Keratinocyte (primary cell): Measurements from ENCODE around the gene SH3RF2. TPM values are rescaled to one million over a fixed set of nuclear protein-coding genes. Genes with fewer than 3 reads are reported as not detected.
"Not testable (repeated sequence)": the region's sequence is repeated elsewhere in the genome, so short reads cannot be mapped to it uniquely, and the experiment has no call there.

Experiments
- DNase-seq: peaks from one replicate; pipeline ENCODE4 v3.0.0-alpha.2; 2011; ENCODE audit warnings: low read depth, missing footprints, low spot score
- FAIRE-seq: peaks from 2 replicates; lab custom pipeline; 2011; peaks lifted over from hg19 to GRCh38; lab: Jason Lieb, UNC
- H2AFZ ChIP-seq: 2 replicates; pipeline ENCODE4 v1.6.0; 2012; ENCODE audit warnings: low read length, control low read depth, inconsistent platforms; ENCODE audit not compliant: control insufficient read depth
- H3K27ac ChIP-seq: 2 replicates; pipeline ENCODE4 v1.5.1; 2011; ENCODE audit warnings: low read length; ENCODE audit not compliant: control insufficient read depth, insufficient read depth
- H3K27me3 ChIP-seq: 3 replicates; pipeline ENCODE4 v1.6.0; 2011; ENCODE audit warnings: low read length; ENCODE audit not compliant: control insufficient read depth, insufficient read depth; ENCODE audit errors: extremely low read depth
- H3K36me3 ChIP-seq, 2 experiments: 2 replicates in 1 of 2; 3 replicates in 1 of 2; pipeline ENCODE4 v1.5.1; 2011; ENCODE audit warnings: low read length in 2 of 2, mild to moderate bottlenecking in 1 of 2; ENCODE audit not compliant: control insufficient read depth in 2 of 2, insufficient read depth in 2 of 2; ENCODE audit errors: extremely low read depth in 1 of 2
- H3K4me1 ChIP-seq: 3 replicates; pipeline ENCODE4 v1.5.1; 2011; ENCODE audit warnings: low read length; ENCODE audit not compliant: control insufficient read depth, insufficient read depth; ENCODE audit errors: extremely low read depth
- H3K4me2 ChIP-seq: 3 replicates; pipeline ENCODE4 v1.6.0; 2011; ENCODE audit warnings: low read depth, low read length; ENCODE audit not compliant: control insufficient read depth, insufficient read depth; ENCODE audit errors: extremely low read depth
- H3K4me3 ChIP-seq, 3 experiments: fragments of 200-600 bp in 1 of 3; sonication (generic) in 1 of 3; 2 replicates in 2 of 3; 3 replicates in 1 of 3; pipeline ENCODE4 v1.5.1; 2011 to 2016; ENCODE audit warnings: low read length in 3 of 3, mild to moderate bottlenecking in 3 of 3, control low read depth in 2 of 3, inconsistent platforms in 1 of 3, low read depth in 1 of 3, mixed read lengths in 1 of 3, mixed run types in 1 of 3, moderate library complexity in 1 of 3; ENCODE audit not compliant: control insufficient read depth in 2 of 3, insufficient read depth in 2 of 3; ENCODE audit errors: extremely low read depth in 1 of 3
- H3K79me2 ChIP-seq: 2 replicates; pipeline ENCODE4 v1.6.0; 2012; ENCODE audit warnings: low read length; ENCODE audit not compliant: control insufficient read depth, insufficient read depth
- H3K9ac ChIP-seq: 3 replicates; pipeline ENCODE4 v1.6.0; 2011; ENCODE audit warnings: low read length; ENCODE audit not compliant: control insufficient read depth, insufficient read depth; ENCODE audit errors: extremely low read depth
- H3K9me1 ChIP-seq: 3 replicates; pipeline ENCODE4 v1.6.0; 2011; ENCODE audit warnings: low read length; ENCODE audit not compliant: control insufficient read depth, insufficient read depth; ENCODE audit errors: extremely low read depth
- H3K9me3 ChIP-seq: 2 replicates; pipeline ENCODE4 v1.5.1; 2012; ENCODE audit warnings: low read depth, low read length; ENCODE audit not compliant: control insufficient read depth
- H4K20me1 ChIP-seq: 3 replicates; pipeline ENCODE4 v1.6.0; 2011; ENCODE audit warnings: low read length; ENCODE audit not compliant: control insufficient read depth, insufficient read depth; ENCODE audit errors: extremely low read depth
- CTCF ChIP-seq, 3 experiments: IDR thresholded peaks in 1 of 3; conservative IDR thresholded peaks in 1 of 3; optimal IDR thresholded peaks in 1 of 3; 2 replicates in 2 of 3; 3 replicates in 1 of 3; pipeline versions ENCODE3 to v1.5.1; 2011; ENCODE audit warnings: low read length in 3 of 3, mild to moderate bottlenecking in 3 of 3, moderate library complexity in 2 of 3, control low read depth in 1 of 3, inconsistent platforms in 1 of 3; ENCODE audit not compliant: insufficient read depth in 2 of 3; ENCODE audit errors: extremely low read depth in 1 of 3
- EZH2 ChIP-seq: IDR thresholded peaks from one replicate; pipeline ENCODE4 v1.6.1; 2012; ENCODE audit warnings: inconsistent platforms, mild to moderate bottlenecking, low read length, moderate library complexity
- dilution Hi-C: fragments of 300-500 bp; cut with MboI; formaldehyde crosslinking; loops from one replicate; pipeline ENCODE4 v1.7.0; 2020; ENCODE audit warnings: low sequenced_read_pairs; ENCODE audit not compliant: extremely low pct_ligation_motif_present
- polyA plus RNA-seq, 5 experiments: library from polyadenylated mRNA; depleted of rRNA in 3 of 5; stranded (reverse) in 3 of 5; stranded (forward) in 1 of 5; unstranded in 1 of 5; fragments of >200 nt; gene quantifications; 1 replicate in 1 of 5; 2 replicates in 3 of 5; 3 replicates in 1 of 5; pipeline versions ENCODE4 v1.2.1 to v1.2.3, GENCODE V29; 2011 to 2012; ENCODE audit warnings: missing spikeins in 2 of 5, low read depth in 1 of 5, low replicate concordance in 1 of 5

SH3RF2 gene
- polyA plus RNA-seq, 1 donor (not counting 4 experiments of a cell fraction or from before 2014, with no cell fraction given) = 43.7 TPM

- TF ChIP-seq EZH2 (no peak), CTCF (optimal IDR thresholded peaks at IDR 0.05 in 1 of 3, IDR thresholded peaks at IDR 0.05 in 1 of 3, conservative IDR thresholded peaks at IDR 0.05 in 1 of 3; ENCODE audit: extremely low read depth in 1 of 3, insufficient read depth in 2 of 3, low read length in 3 of 3) (no peak)
- FAIRE-seq = no peak
- no peak overlapping the region for H3K27ac ChIP-seq
- no peak overlapping the region for H3K9ac ChIP-seq
- H3K79me2 ChIP-seq = peaks cover 14% of the 10 kb centered on the region
- no peak for DNase-seq
- H3K9me1 ChIP-seq = peaks cover 5% of the 10 kb centered on the region
- dilution Hi-C loops = no loop called here
- H4K20me1 ChIP-seq = no peaks in the 10 kb centered on the region
- no peak overlapping the region for H2AFZ ChIP-seq
- H3K36me3 ChIP-seq = peaks cover 20 to 26% of the 10 kb centered on the region in 2 experiments
- H3K4me3 ChIP-seq = no peak overlapping the region
- H3K4me1 ChIP-seq = no peaks in the 10 kb centered on the region
- H3K27me3 ChIP-seq = no peaks in the 10 kb centered on the region
- no peak overlapping the region for H3K4me2 ChIP-seq
- no peaks in the 10 kb centered on the region for H3K9me3 ChIP-seq
Observed at GRCh38 chr5:146007989-146008388, 71.6 kb downstream of the SH3RF2 start.

- dilution Hi-C loops = no loop called here
- Histone ChIP-seq H3K9me1 (peaks cover 2% of the 10 kb centered on the region), H3K9me3 (no peaks in the 10 kb centered on the region), H3K36me3 (peaks cover 25 to 33% of the 10 kb centered on the region in 2 experiments), H3K27ac (no peak overlapping the region), H4K20me1 (no peaks in the 10 kb centered on the region), H3K79me2 (peaks cover 18% of the 10 kb centered on the region), H3K4me2 (no peak overlapping the region), H3K4me1 (no peaks in the 10 kb centered on the region), H3K4me3 (no peak overlapping the region), H3K27me3 (no peaks in the 10 kb centered on the region), H3K9ac (no peak overlapping the region), H2AFZ (no peak overlapping the region)
- FAIRE-seq (no peak), DNase-seq (no peak)
- no peak for TF ChIP-seq CTCF (optimal IDR thresholded peaks at IDR 0.05 in 1 of 3, IDR thresholded peaks at IDR 0.05 in 1 of 3, conservative IDR thresholded peaks at IDR 0.05 in 1 of 3; ENCODE audit: extremely low read depth in 1 of 3, insufficient read depth in 2 of 3, low read length in 3 of 3)
- no peak for TF ChIP-seq EZH2
Observed at GRCh38 chr5:146009020-146009419, 72.6 kb downstream of the SH3RF2 start.

GRCh38 chr5:146010447-146010846, 74.1 kb downstream of the SH3RF2 start:
- H3K9me1 ChIP-seq, H3K4me2 ChIP-seq, H3K27me3 ChIP-seq, H3K9me3 ChIP-seq, H3K4me1 ChIP-seq, DNase-seq, H3K27ac ChIP-seq, dilution Hi-C loops, H4K20me1 ChIP-seq, H3K4me3 ChIP-seq, H2AFZ ChIP-seq, FAIRE-seq, H3K9ac ChIP-seq: not testable (repeated sequence)
- peaks cover 25 to 39% of the 10 kb centered on the region in 2 experiments for H3K36me3 ChIP-seq
- peaks cover 20% of the 10 kb centered on the region for H3K79me2 ChIP-seq
